ENCODE measurements around the gene C1QTNF2.

- TF ChIP-seq POLR2AphosphoS5 (IDR thresholded peaks at IDR 0.05; ENCODE audit: low read depth), result no peak
- no peak for TF ChIP-seq CTCF (IDR thresholded peaks at IDR 0.05; ENCODE audit: insufficient read depth, low read length)
- no peak for TF ChIP-seq REST (IDR thresholded peaks at IDR 0.05; ENCODE audit: insufficient replicate concordance, low read depth)
- TF ChIP-seq SPI1 (IDR thresholded peaks at IDR 0.05; ENCODE audit: borderline replicate concordance, low read depth), result no peak
- no peak for TF ChIP-seq GABPA (IDR thresholded peaks at IDR 0.05; ENCODE audit: low read depth)
Observed at GRCh38 chr5:160361624-160362228, 8.7 kb downstream of the C1QTNF2 start.
